Motor neuron (in vitro differentiated cells): ENCODE measurements around the gene ZBTB46. TPM values are rescaled to one million over a fixed set of nuclear protein-coding genes. Genes with fewer than 3 reads are reported as not detected.
"Not testable (repeated sequence)": the region's sequence is repeated elsewhere in the genome, so short reads cannot be mapped to it uniquely, and the experiment has no call there.

ENCODE experiments used
- ATAC-seq, 8 experiments: fragments of 200-7000 bp; cut with Tn5 transposase; replicated peaks in 6 of 8; 2 replicates each; pipeline ENCODE4 v1.8.0; 2021; ENCODE audit warnings: mild to moderate bottlenecking in 8 of 8, moderate library complexity in 8 of 8
- H3K27ac ChIP-seq, 2 donors: fragments of 250-450 bp; sonication (Bioruptor Pico); 2 replicates each; pipeline ENCODE4 v1.9.0; 2021; ENCODE audit warnings: antibody characterized with exemption in 2 of 2, mild to moderate bottlenecking in 2 of 2, moderate library complexity in 1 of 2
- H3K4me1 ChIP-seq, 2 donors: fragments of 250-450 bp; sonication (Bioruptor Pico); replicated peaks in 1 of 2; 2 replicates each; pipeline ENCODE4 v1.6.1; 2021; ENCODE audit warnings: antibody characterized with exemption in 2 of 2, mild to moderate bottlenecking in 2 of 2, moderate library complexity in 1 of 2
- H3K4me3 ChIP-seq, 5 donors: fragments of 250-450 bp; sonication (Bioruptor Pico); 2 replicates each; pipeline ENCODE4 v1.9.0; 2021; ENCODE audit warnings: antibody characterized with exemption in 5 of 5, mild to moderate bottlenecking in 5 of 5, moderate library complexity in 4 of 5
- WGBS, 10 experiments: fragments of 450-650 bp; shearing (Covaris generic); methylation state at CpG; one replicate each; pipeline ENCODE4 v1.0.0; 2022; 5-methylcytosine and 5-hydroxymethylcytosine counted together
- in situ Hi-C, 9 experiments: fragments of 400-800 bp; cut with MboI; loops; one replicate each; pipeline ENCODE4 v1.15.0; 2021; ENCODE audit warnings: low sequenced_read_pairs in 9 of 9, low pct_unique_long_range_greater_than_20kb in 2 of 9; ENCODE audit not compliant: unreplicated experiment in 9 of 9
- total RNA-seq, 8 experiments: library from RNA; unstranded; fragments of 300-600 nt; gene quantifications; 2 replicates each; pipeline versions ENCODE4 v1.2.3 to v1.2.4, GENCODE V29; 2022

The ZBTB46 gene
- total RNA-seq, 8 experiments from 2014 or later = 2.2 to 23.5 (median 16.2) TPM

- peak in 3 of 8 experiments; percentile 33 to 71 (median 43) for ATAC-seq
- in situ Hi-C loops, H3K27ac ChIP-seq, H3K4me1 ChIP-seq, H3K4me3 ChIP-seq: not testable (repeated sequence)
- 6 to 100% (median 82%) methylated on average over 1 to 4 of the region's 5 CpGs; no CpG with 5 or more reads in 5 of the 10 experiments for WGBS, 10 experiments
These were observed 31.9 kb downstream of the ZBTB46 start for GRCh38 chr20:63799127-63799526.

DNA sequence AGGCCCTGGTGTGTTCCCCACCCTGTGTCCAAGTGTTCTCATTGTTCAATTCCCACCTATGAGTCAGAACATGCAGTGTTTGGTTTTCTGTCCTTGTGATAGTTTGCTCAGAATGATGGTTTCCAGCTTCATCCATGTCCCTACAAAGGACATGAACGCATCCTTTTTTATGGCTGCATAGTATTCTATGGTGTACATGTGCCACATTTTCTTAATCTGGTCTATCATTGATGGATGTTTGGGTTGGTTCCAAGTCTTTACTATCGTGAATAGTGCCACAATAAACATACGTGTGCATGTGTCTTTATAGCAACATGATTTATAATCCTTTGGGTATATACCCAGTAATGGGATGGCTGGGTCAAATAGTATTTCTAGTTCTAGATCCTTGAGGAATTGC, 33.9 kb downstream of the ZBTB46 start:
- WGBS, 10 experiments = 86 to 100% methylated on average over 1 of the region's 3 CpGs; no CpG with 5 or more reads in 8 of the 10 experiments
- H3K4me1 ChIP-seq, in situ Hi-C loops, ATAC-seq, H3K4me3 ChIP-seq, H3K27ac ChIP-seq: not testable (repeated sequence)

- H3K4me3 ChIP-seq = no peak overlapping the region
- no peak overlapping the region for H3K27ac ChIP-seq
- WGBS, 10 experiments = 80 to 100% (median 97%) methylated on average over 1 to 17 of the region's 30 CpGs; no CpG with 5 or more reads in 4 of the 10 experiments
- ATAC-seq = no peak
- H3K4me1 ChIP-seq = peaks cover 9 to 15% of the 10 kb centered on the region in 2 donors
- in situ Hi-C loops = no loop called here
These were observed 35.8 kb downstream of the ZBTB46 start for GRCh38 chr20:63795178-63795830.

DNA sequence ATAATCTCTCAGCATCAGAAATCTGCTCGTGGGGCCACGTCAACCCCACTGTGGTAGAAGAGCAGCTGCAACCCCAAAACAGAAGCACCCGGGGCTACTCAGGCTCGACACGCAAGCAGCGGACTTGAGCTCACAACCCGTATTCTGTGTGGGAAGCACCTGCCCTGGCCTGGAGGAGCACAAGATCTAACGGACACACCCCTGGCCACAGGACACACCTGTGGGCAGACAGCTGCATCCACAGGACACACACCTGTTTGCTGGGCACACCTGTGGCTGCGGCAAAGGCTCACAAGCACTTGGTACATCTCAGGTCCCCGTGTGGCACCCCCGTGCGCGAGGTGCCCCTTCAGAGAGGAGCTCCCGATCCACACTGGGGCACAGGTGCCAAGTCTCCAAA, 36.5 kb downstream of the ZBTB46 start:
- 32 to 100% (median 100%) methylated on average over 1 to 7 of the region's 14 CpGs; no CpG with 5 or more reads in 3 of the 10 experiments for WGBS, 10 experiments
- H3K27ac ChIP-seq = no peak overlapping the region
- in situ Hi-C loops = no loop called here

DNA sequence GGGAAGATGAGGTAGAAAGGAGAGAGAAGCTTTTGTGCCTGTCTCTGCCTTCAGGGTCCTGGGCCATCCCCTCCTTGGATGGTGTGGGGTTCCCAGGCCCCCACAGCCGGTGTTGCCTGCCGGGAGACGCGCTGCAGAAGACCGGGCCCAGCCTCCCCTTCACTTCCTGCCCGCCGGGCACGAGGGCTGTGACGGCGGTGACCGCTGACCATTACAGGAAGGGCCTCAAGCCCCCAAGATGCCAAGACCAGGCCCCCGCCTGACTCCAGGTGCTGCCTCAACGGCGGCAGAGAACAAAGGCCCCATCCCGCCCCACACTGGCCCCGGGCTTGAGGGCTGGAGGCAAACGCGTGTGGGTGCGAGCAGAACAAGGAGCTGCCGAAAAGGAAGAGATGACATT, 38.2 kb downstream of the ZBTB46 start:
- ATAC-seq = no peak
- Histone ChIP-seq H3K27ac (no peak overlapping the region), H3K4me3 (no peak overlapping the region), H3K4me1 (peaks cover 9 to 15% of the 10 kb centered on the region in 2 donors)
- in situ Hi-C loops = no loop called here
- no CpG with 5 or more reads among the region's 20 CpGs for WGBS, 10 experiments

More for the DNA sequence above, 36.5 kb downstream of the ZBTB46 start:
- Histone ChIP-seq H3K4me3 (no peak overlapping the region), H3K4me1 (peaks cover 9 to 15% of the 10 kb centered on the region in 2 donors)
- no peak for ATAC-seq

DNA sequence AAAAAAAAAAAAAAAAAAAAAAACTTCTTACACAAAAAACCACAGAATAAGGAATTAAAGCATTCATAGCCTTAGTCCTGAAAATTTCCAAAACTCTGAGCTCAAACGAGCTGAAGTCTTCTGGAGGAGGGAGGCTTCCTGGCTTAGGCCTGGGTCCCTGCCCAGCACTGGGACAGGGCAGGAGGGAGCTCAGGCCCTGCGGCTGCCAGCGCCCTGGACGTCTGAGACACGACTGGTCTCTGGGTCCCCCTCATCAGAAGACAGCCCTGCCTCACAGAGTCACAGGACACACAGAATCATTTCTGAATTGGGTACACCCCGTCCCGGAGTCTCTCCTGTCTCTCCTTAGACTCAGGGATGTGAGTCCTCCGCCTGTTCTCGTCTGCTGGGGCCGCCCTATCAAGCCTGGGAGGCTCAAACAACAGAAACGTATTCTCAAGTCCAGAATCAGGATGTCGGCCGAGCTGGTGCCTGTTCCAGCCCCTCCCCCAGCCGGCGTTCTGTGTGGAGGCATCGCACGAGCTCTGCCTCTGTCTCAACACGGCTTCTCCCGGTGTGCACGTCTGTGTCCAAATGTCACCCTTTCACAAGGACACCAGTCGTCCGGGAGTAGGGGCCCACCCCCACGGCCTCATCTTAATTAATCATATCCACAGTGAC, 39.4 kb downstream of the ZBTB46 start:
- in situ Hi-C loops = no loop called here
- WGBS, 10 experiments = 27 to 100% (median 40%) methylated on average over 1 to 11 of the region's 23 CpGs; no CpG with 5 or more reads in 4 of the 10 experiments
- H3K4me3 ChIP-seq = no peak overlapping the region
- ATAC-seq = peak in 7 of 8 experiments; percentile 25 to 88 (median 65)
- H3K4me1 ChIP-seq = peaks cover 9 to 15% of the 10 kb centered on the region in 2 donors
- peak overlapping the region in 1 of 2 donors; percentile 64 for H3K27ac ChIP-seq

GRCh38 chr20:63790572-63791168, 40.4 kb downstream of the ZBTB46 start:
- no peak for ATAC-seq
- no peak overlapping the region for H3K27ac ChIP-seq
- no peak overlapping the region for H3K4me3 ChIP-seq
- 80 to 100% (median 93%) methylated on average over 1 to 12 of the region's 37 CpGs; no CpG with 5 or more reads in 4 of the 10 experiments for WGBS, 10 experiments
- in situ Hi-C loops = no loop called here
- H3K4me1 ChIP-seq = peaks cover 9 to 24% of the 10 kb centered on the region in 2 donors

GRCh38 chr20:63789836-63790571, 41.1 kb downstream of the ZBTB46 start:
- Histone ChIP-seq H3K27ac (no peak overlapping the region), H3K4me1 (peaks cover 9 to 25% of the 10 kb centered on the region in 2 donors), H3K4me3 (no peak overlapping the region)
- in situ Hi-C loops = no loop called here
- no peak for ATAC-seq
- 60 to 100% (median 93%) methylated on average over 2 to 24 of the region's 57 CpGs; no CpG with 5 or more reads in 1 of the 10 experiments for WGBS, 10 experiments

- ATAC-seq = no peak
- Histone ChIP-seq H3K27ac (no peak overlapping the region), H3K4me3 (no peak overlapping the region), H3K4me1 (peaks cover 9 to 25% of the 10 kb centered on the region in 2 donors)
- WGBS, 10 experiments = 78 to 100% (median 84%) methylated on average over 3 to 11 of the region's 16 CpGs; no CpG with 5 or more reads in 4 of the 10 experiments
- in situ Hi-C loops = no loop called here
These were observed 43.3 kb downstream of the ZBTB46 start for GRCh38 chr20:63787749-63788148.

GRCh38 chr20:63787302-63787701, 43.8 kb downstream of the ZBTB46 start:
- H3K4me1 ChIP-seq = peaks cover 9 to 25% of the 10 kb centered on the region in 2 donors
- no peak overlapping the region for H3K27ac ChIP-seq
- 57 to 98% (median 91%) methylated on average over 2 to 10 of the region's 11 CpGs; no CpG with 5 or more reads in 4 of the 10 experiments for WGBS, 10 experiments
- peak in 2 of 8 experiments; percentile 8 to 57 for ATAC-seq
- H3K4me3 ChIP-seq = no peak overlapping the region
- in situ Hi-C loops = no loop called here

DNA sequence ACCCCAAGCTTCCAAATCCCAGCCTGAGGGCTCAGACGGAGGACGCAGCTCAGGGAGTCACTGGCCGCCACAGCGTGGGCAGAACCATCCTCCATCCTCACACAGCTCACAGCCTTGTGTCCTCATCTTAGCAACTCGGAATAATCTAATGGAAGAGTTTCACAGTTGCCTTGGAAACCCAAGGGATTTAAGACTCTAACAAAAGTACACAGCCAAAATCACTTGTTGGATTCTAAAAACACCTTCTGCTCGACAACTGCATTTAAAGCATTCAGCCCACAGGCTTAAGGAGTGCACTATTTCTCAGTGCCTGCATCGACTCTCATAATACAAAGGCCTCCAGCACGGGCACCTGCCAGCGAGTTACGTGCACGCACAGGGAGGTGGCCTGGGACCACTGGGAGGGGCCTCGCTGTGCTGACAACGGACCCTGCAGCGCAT, 45.4 kb downstream of the ZBTB46 start:
- H3K27ac ChIP-seq = no peak overlapping the region
- in situ Hi-C loops = no loop called here
- H3K4me3 ChIP-seq = no peak overlapping the region
- peak in 5 of 8 experiments; percentile 25 to 71 (median 40) for ATAC-seq
- 0 to 89% (median 53%) methylated on average over 1 to 11 of the region's 14 CpGs; no CpG with 5 or more reads in 3 of the 10 experiments for WGBS, 10 experiments
- H3K4me1 ChIP-seq = peaks cover 0 to 10% of the 10 kb centered on the region in 2 donors

GRCh38 chr20:63783970-63784369, 47.1 kb downstream of the ZBTB46 start:
- no peak for ATAC-seq
- WGBS, 10 experiments = 67 to 92% methylated on average over 2 of the region's 16 CpGs; no CpG with 5 or more reads in 8 of the 10 experiments
- no peak overlapping the region for H3K27ac ChIP-seq
- H3K4me3 ChIP-seq = no peak overlapping the region
- peaks cover 0 to 10% of the 10 kb centered on the region in 2 donors for H3K4me1 ChIP-seq
- in situ Hi-C loops = no loop called here
